Osteoblast (primary cell): Measurements from ENCODE around the gene C3orf33. TPM values are rescaled to one million over a fixed set of nuclear protein-coding genes. Genes with fewer than 3 reads are reported as not detected.

Experiments used
- DNase-seq: peaks from one replicate; pipeline ENCODE4 v3.0.0; 2011; ENCODE audit warnings: low spot score, mixed read lengths; ENCODE audit not compliant: insufficient read length; ENCODE audit errors: missing footprints
- H2AFZ ChIP-seq: 2 replicates; pipeline ENCODE4 v1.6.0; 2011; ENCODE audit warnings: mild to moderate bottlenecking, low read length
- H3K27ac ChIP-seq: 2 replicates; pipeline ENCODE4 v1.5.1; 2011; ENCODE audit warnings: mild to moderate bottlenecking, low read depth, low read length, moderate library complexity
- H3K27me3 ChIP-seq: 2 replicates; pipeline ENCODE4 v1.6.0; 2012; ENCODE audit warnings: mild to moderate bottlenecking, control low read depth, inconsistent platforms, low read length, moderate library complexity; ENCODE audit not compliant: insufficient read depth
- H3K36me3 ChIP-seq: 2 replicates; pipeline ENCODE4 v1.5.1; 2011; ENCODE audit warnings: mild to moderate bottlenecking, low read length, control low read depth, moderate library complexity; ENCODE audit not compliant: insufficient read depth
- H3K4me1 ChIP-seq: 2 replicates; pipeline ENCODE4 v1.5.1; 2011; ENCODE audit warnings: mild to moderate bottlenecking, low read length, control low read depth, moderate library complexity; ENCODE audit not compliant: insufficient read depth
- H3K4me2 ChIP-seq: 2 replicates; pipeline ENCODE4 v1.6.0; 2011; ENCODE audit warnings: mild to moderate bottlenecking, low read length; ENCODE audit not compliant: insufficient read depth
- H3K4me3 ChIP-seq: fragments of 200-600 bp; sonication (generic); 3 replicates; pipeline ENCODE4 v1.5.1; 2012; ENCODE audit warnings: mild to moderate bottlenecking, low read length, inconsistent platforms; ENCODE audit not compliant: insufficient read depth
- H3K79me2 ChIP-seq: 2 replicates; pipeline ENCODE4 v1.6.0; 2012; ENCODE audit warnings: mild to moderate bottlenecking, low read length, control low read depth, inconsistent platforms; ENCODE audit not compliant: insufficient read depth
- H3K9me3 ChIP-seq: 2 replicates; pipeline ENCODE4 v1.5.1; 2011; ENCODE audit warnings: low read depth, low read length, control low read depth
- H4K20me1 ChIP-seq: 2 replicates; pipeline ENCODE4 v1.6.0; 2012; ENCODE audit warnings: mild to moderate bottlenecking, low read length, control low read depth; ENCODE audit not compliant: insufficient read depth
- CTCF ChIP-seq: IDR thresholded peaks from 2 replicates; pipeline ENCODE4 v1.5.1; 2011; ENCODE audit warnings: mild to moderate bottlenecking, low read depth, low read length, moderate library complexity; ENCODE audit errors: extremely low read depth
- total RNA-seq: library from RNA; depleted of rRNA; stranded (reverse); fragments of >200 nt; gene quantifications from 2 replicates; pipeline ENCODE4 v1.2.3, GENCODE V29; 2012

Gene C3orf33
- total RNA-seq, 1 donor = 2.5 TPM

- peaks cover 29% of the 10 kb centered on the region for H3K27me3 ChIP-seq
Observed at GRCh38 chr3:155741101-155741500, 65.0 kb downstream of the C3orf33 start.

GRCh38 chr3:155739154-155739553 is 66.9 kb downstream of the C3orf33 start:
- Histone ChIP-seq H3K4me1 (peaks cover 9% of the 10 kb centered on the region), H2AFZ (no peak overlapping the region), H3K27me3 (peaks cover 29% of the 10 kb centered on the region), H3K4me3 (no peak overlapping the region), H3K79me2 (no peaks in the 10 kb centered on the region), H3K27ac (no peak overlapping the region), H3K4me2 (no peak overlapping the region), H4K20me1 (no peaks in the 10 kb centered on the region), H3K36me3 (no peaks in the 10 kb centered on the region), H3K9me3 (no peaks in the 10 kb centered on the region)
- no peak for TF ChIP-seq CTCF
- DNase-seq = no peak

More at GRCh38 chr3:155741101-155741500, 65.0 kb downstream of the C3orf33 start:
- Histone ChIP-seq H3K36me3 (no peaks in the 10 kb centered on the region), H2AFZ (no peak overlapping the region), H3K27ac (no peak overlapping the region), H3K4me3 (no peak overlapping the region), H3K4me2 (no peak overlapping the region), H3K9me3 (no peaks in the 10 kb centered on the region), H4K20me1 (no peaks in the 10 kb centered on the region), H3K79me2 (no peaks in the 10 kb centered on the region), H3K4me1 (peaks cover 26% of the 10 kb centered on the region)
- DNase-seq = no peak
- no peak for TF ChIP-seq CTCF

GRCh38 chr3:155738580-155739076 is 67.5 kb downstream of the C3orf33 start:
- Histone ChIP-seq H3K27ac (no peak overlapping the region), H3K4me2 (no peak overlapping the region), H3K4me3 (no peak overlapping the region), H3K79me2 (no peaks in the 10 kb centered on the region), H2AFZ (no peak overlapping the region), H4K20me1 (no peaks in the 10 kb centered on the region), H3K4me1 (peaks cover 4% of the 10 kb centered on the region), H3K27me3 (peaks cover 27% of the 10 kb centered on the region), H3K36me3 (no peaks in the 10 kb centered on the region), H3K9me3 (no peaks in the 10 kb centered on the region)
- no peak for TF ChIP-seq CTCF
- DNase-seq = no peak

GRCh38 chr3:155737844-155738460 is 68.1 kb downstream of the C3orf33 start:
- Histone ChIP-seq H4K20me1 (no peaks in the 10 kb centered on the region), H3K27ac (no peak overlapping the region), H2AFZ (peak overlapping the region; percentile 1), H3K36me3 (no peaks in the 10 kb centered on the region), H3K4me3 (no peak overlapping the region), H3K79me2 (no peaks in the 10 kb centered on the region), H3K4me2 (no peak overlapping the region), H3K4me1 (no peaks in the 10 kb centered on the region), H3K9me3 (no peaks in the 10 kb centered on the region), H3K27me3 (peaks cover 20% of the 10 kb centered on the region)
- TF ChIP-seq CTCF = no peak
- DNase-seq = peak; percentile 49
